ENCODE results near the gene FGF14.

- TF ChIP-seq GATA3 (IDR thresholded peaks at IDR 0.05; ENCODE audit: low read depth, low read length) (no peak), GATA2 (IDR thresholded peaks at IDR 0.05; ENCODE audit: low read depth, low read length) (no peak)
These were observed 429.7 kb downstream of the FGF14 start for GRCh38 chr13:101972191-101972590.
